Liver (tissue), 9 donors: ENCODE results near the gene VWF. TPM values are rescaled to one million over a fixed set of nuclear protein-coding genes. Genes with fewer than 3 reads are reported as not detected.
"Not testable (repeated sequence)": the region's sequence is repeated elsewhere in the genome, so short reads cannot be mapped to it uniquely, and the experiment has no call there.

ENCODE experiments used
- DNase-seq: peaks from one replicate; pipeline ENCODE4 v3.0.0-alpha.2; 2017; ENCODE audit warnings: low spot score
- H3K27ac ChIP-seq, 2 donors: one replicate each; pipeline ENCODE4 v1.7.0; 2013; ENCODE audit warnings: inconsistent platforms in 2 of 2, low read length in 2 of 2, control low read depth in 1 of 2, low read depth in 1 of 2, mild to moderate bottlenecking in 1 of 2
- H3K27me3 ChIP-seq, 4 donors: one replicate each; pipeline versions ENCODE4 v1.6.1 to v1.7.0; 2013; ENCODE audit warnings: low read length in 3 of 4, inconsistent platforms in 1 of 4, mild to moderate bottlenecking in 1 of 4, moderate library complexity in 1 of 4; ENCODE audit not compliant: control insufficient read depth in 4 of 4, insufficient read depth in 4 of 4
- H3K36me3 ChIP-seq, 4 donors: one replicate each; pipeline versions ENCODE4 v1.6.1 to v1.7.0; 2013; ENCODE audit warnings: low read length in 3 of 4, mild to moderate bottlenecking in 3 of 4, low read depth in 1 of 4, moderate library complexity in 1 of 4; ENCODE audit not compliant: control insufficient read depth in 4 of 4, insufficient read depth in 3 of 4
- H3K4me1 ChIP-seq, 4 donors: one replicate each; pipeline versions ENCODE4 v1.6.1 to v1.7.0; 2013; ENCODE audit warnings: low read length in 3 of 4, mild to moderate bottlenecking in 3 of 4, moderate library complexity in 1 of 4; ENCODE audit not compliant: control insufficient read depth in 4 of 4, insufficient read depth in 4 of 4
- H3K4me3 ChIP-seq, 3 donors: one replicate each; pipeline versions ENCODE4 v1.6.1 to v1.7.0; 2013; ENCODE audit warnings: low read length in 3 of 3, control low read depth in 1 of 3, low read depth in 1 of 3, mild to moderate bottlenecking in 1 of 3
- H3K9ac ChIP-seq, 2 donors: one replicate each; pipeline ENCODE4 v1.7.0; 2013; ENCODE audit warnings: low read length in 2 of 2, mild to moderate bottlenecking in 2 of 2, moderate library complexity in 2 of 2, control low read depth in 1 of 2, low read depth in 1 of 2
- H3K9me3 ChIP-seq, 4 donors: one replicate each; pipeline versions ENCODE4 v1.6.1 to v1.7.0; 2013; ENCODE audit warnings: low read length in 3 of 4; ENCODE audit not compliant: control insufficient read depth in 4 of 4
- ATF3 ChIP-seq: IDR thresholded peaks from 2 replicates; pipeline ENCODE4 v1.6.1; 2016; ENCODE audit warnings: antibody characterized with exemption
- CTCF ChIP-seq: fragments of 150-350 bp; IDR thresholded peaks from 2 replicates; pipeline ENCODE4 v1.5.1; 2017; ENCODE audit warnings: improper control_type of control experiment, low read depth, low read length; ENCODE audit not compliant: missing input control
- EGR1 ChIP-seq, 2 donors: IDR thresholded peaks; 2 replicates each; pipeline ENCODE4 v1.6.1; 2016 to 2018; ENCODE audit warnings: antibody characterized with exemption in 2 of 2, low read depth in 2 of 2
- FOXA1 ChIP-seq: IDR thresholded peaks from 2 replicates; pipeline ENCODE4 v1.6.1; 2016; ENCODE audit warnings: antibody characterized with exemption
- FOXA2 ChIP-seq: IDR thresholded peaks from 2 replicates; pipeline ENCODE4 v1.6.1; 2016; ENCODE audit warnings: antibody characterized with exemption
- GABPA ChIP-seq, 2 donors: IDR thresholded peaks in 1 of 2; conservative IDR thresholded peaks in 1 of 2; 2 replicates each; pipeline ENCODE4 v1.6.1; 2016; ENCODE audit warnings: antibody characterized with exemption in 2 of 2, mild to moderate bottlenecking in 1 of 2, moderate library complexity in 1 of 2
- HNF4A ChIP-seq, 2 donors: conservative IDR thresholded peaks; 2 replicates each; pipeline ENCODE4 v1.6.1; 2016; ENCODE audit warnings: antibody characterized with exemption in 2 of 2, mild to moderate bottlenecking in 2 of 2
- HNF4G ChIP-seq: IDR thresholded peaks from 2 replicates; pipeline ENCODE4 v1.6.1; 2016; ENCODE audit warnings: antibody characterized with exemption
- JUND ChIP-seq, 2 donors: IDR thresholded peaks; 2 replicates each; pipeline ENCODE4 v1.6.1; 2016; ENCODE audit warnings: antibody characterized with exemption in 2 of 2
- RAD21 ChIP-seq, 2 donors: IDR thresholded peaks; 2 replicates each; pipeline ENCODE4 v1.6.1; 2016; ENCODE audit warnings: antibody characterized with exemption in 2 of 2, mild to moderate bottlenecking in 2 of 2
- RXRA ChIP-seq, 2 donors: IDR thresholded peaks; 2 replicates each; pipeline ENCODE4 v1.6.1; 2017 to 2018; ENCODE audit warnings: antibody characterized with exemption in 2 of 2, mild to moderate bottlenecking in 1 of 2
- SP1 ChIP-seq: IDR thresholded peaks from 2 replicates; pipeline ENCODE4 v1.6.1; 2018; ENCODE audit warnings: antibody characterized with exemption, mild to moderate bottlenecking
- TAF1 ChIP-seq: conservative IDR thresholded peaks from 2 replicates; pipeline ENCODE4 v1.6.1; 2016; ENCODE audit warnings: antibody characterized with exemption, mild to moderate bottlenecking
- YY1 ChIP-seq: IDR thresholded peaks from 2 replicates; pipeline ENCODE4 v1.6.1; 2016; ENCODE audit warnings: antibody characterized with exemption, mild to moderate bottlenecking
- WGBS: extraction: QIAGEN DNeasy Blood & Tissue Kit; methylation state at CpG from one replicate; pipeline ENCODE4 v1.1.7; 2013; 5-methylcytosine and 5-hydroxymethylcytosine counted together
- polyA plus RNA-seq, 2 donors: library from polyadenylated mRNA; stranded (reverse) in 1 of 2; unstranded in 1 of 2; fragments of 200-250 nt in 1 of 2; fragments of >200 nt in 1 of 2; fragmentation: Nextera tagmentation in 1 of 2; extraction: Ambion mirVana in 1 of 2; gene quantifications; one replicate each; pipeline versions ENCODE4 v1.2.1 to v1.2.3, GENCODE V29; 2013 to 2015
- total RNA-seq, 2 donors: library from RNA; depleted of rRNA; stranded (reverse); fragments of >200 nt; gene quantifications; one replicate each; pipeline ENCODE4 v1.2.3, GENCODE V29; 2014
- TF ChIP-seq, protein P1 (sequence below): IDR thresholded peaks from 2 replicates; pipeline ENCODE4 v1.6.1; 2016; ENCODE audit warnings: antibody characterized with exemption
- donor health status: healthy.
- donor health status: healthy.
- donor health status: healthy.
- donor health status: healthy.
- donor health status: healthy.

The VWF gene
- total and polyA plus RNA-seq, 4 donors = 2.1 to 10.8 (median 4.0) TPM

GRCh38 chr12:6104027-6104426 lies 20.4 kb downstream of the VWF start:
- 84% methylated on average over 3 of the region's 3 CpGs for WGBS
- Histone ChIP-seq H3K4me3 (no peak overlapping the region), H3K4me1 (no peaks in the 10 kb centered on the region), H3K9me3 (no peaks in the 10 kb centered on the region), H3K36me3 (no peaks in the 10 kb centered on the region), H3K27ac (no peak overlapping the region), H3K9ac (no peak overlapping the region), H3K27me3 (no peaks in the 10 kb centered on the region)
- TF ChIP-seq HNF4G (no peak), ATF3 (no peak), EGR1 (IDR thresholded peaks at IDR 0.05; ENCODE audit: low read depth in 2 of 2) (no peak), JUND (IDR thresholded peaks at IDR 0.05) (no peak), RXRA (IDR thresholded peaks at IDR 0.05) (no peak), HNF4A (conservative IDR thresholded peaks at IDR 0.05) (no peak), CTCF (no peak), TAF1 (no peak), GABPA (IDR thresholded peaks at IDR 0.05 in 1 of 2, conservative IDR thresholded peaks at IDR 0.05 in 1 of 2) (no peak), FOXA2 (no peak), SP1 (no peak), FOXA1 (no peak), RAD21 (IDR thresholded peaks at IDR 0.05) (no peak)
- TF ChIP-seq, protein P1, sequence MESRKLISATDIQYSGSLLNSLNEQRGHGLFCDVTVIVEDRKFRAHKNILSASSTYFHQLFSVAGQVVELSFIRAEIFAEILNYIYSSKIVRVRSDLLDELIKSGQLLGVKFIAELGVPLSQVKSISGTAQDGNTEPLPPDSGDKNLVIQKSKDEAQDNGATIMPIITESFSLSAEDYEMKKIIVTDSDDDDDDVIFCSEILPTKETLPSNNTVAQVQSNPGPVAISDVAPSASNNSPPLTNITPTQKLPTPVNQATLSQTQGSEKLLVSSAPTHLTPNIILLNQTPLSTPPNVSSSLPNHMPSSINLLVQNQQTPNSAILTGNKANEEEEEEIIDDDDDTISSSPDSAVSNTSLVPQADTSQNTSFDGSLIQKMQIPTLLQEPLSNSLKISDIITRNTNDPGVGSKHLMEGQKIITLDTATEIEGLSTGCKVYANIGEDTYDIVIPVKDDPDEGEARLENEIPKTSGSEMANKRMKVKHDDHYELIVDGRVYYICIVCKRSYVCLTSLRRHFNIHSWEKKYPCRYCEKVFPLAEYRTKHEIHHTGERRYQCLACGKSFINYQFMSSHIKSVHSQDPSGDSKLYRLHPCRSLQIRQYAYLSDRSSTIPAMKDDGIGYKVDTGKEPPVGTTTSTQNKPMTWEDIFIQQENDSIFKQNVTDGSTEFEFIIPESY = no peak
- DNase-seq = no peak

- H3K27ac ChIP-seq, H3K4me1 ChIP-seq, H3K27me3 ChIP-seq, H3K36me3 ChIP-seq, H3K9me3 ChIP-seq, H3K4me3 ChIP-seq, H3K9ac ChIP-seq, DNase-seq: not testable (repeated sequence)
- WGBS = 97% methylated on average over 5 of the region's 5 CpGs
Observed at GRCh38 chr12:6102021-6102420, 22.4 kb downstream of the VWF start.

DNA sequence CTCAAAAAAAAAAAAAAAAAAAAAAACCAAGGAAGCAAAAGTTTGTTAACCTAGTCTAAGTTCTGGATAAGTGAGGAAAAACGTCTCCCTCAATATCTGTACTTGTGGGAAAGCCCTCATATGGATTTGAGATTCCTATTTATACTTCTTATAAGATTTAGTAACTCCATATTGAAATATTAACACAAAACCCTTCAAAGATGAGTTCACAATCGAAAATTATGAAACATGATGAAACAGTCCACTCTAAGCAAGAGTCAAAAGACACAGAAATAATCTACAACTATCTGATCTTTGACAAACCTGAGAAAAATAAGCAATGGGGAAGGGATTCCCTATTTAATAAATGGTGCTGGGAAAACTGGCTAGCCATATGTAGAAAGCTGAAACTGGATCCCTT lies 25.2 kb downstream of the VWF start:
- no peak overlapping the region for H3K4me3 ChIP-seq
- 58% methylated on average over 2 of the region's 2 CpGs for WGBS
- no peaks in the 10 kb centered on the region for H3K36me3 ChIP-seq
- H3K4me1 ChIP-seq = no peaks in the 10 kb centered on the region
- TF ChIP-seq EGR1 (IDR thresholded peaks at IDR 0.05; ENCODE audit: low read depth in 2 of 2) (no peak), TAF1 (no peak), HNF4G (no peak), RXRA (IDR thresholded peaks at IDR 0.05) (no peak), SP1 (no peak), YY1 (no peak), HNF4A (conservative IDR thresholded peaks at IDR 0.05) (no peak)
- TF ChIP-seq, protein P1 = no peak
- no peak overlapping the region for H3K27ac ChIP-seq
- H3K27me3 ChIP-seq = no peaks in the 10 kb centered on the region
- no peaks in the 10 kb centered on the region for H3K9me3 ChIP-seq
- no peak overlapping the region for H3K9ac ChIP-seq
- DNase-seq = no peak
